Neuron (in vitro differentiated cells): ENCODE data around the gene E2F6.
"Not testable (repeated sequence)": the region's sequence is repeated elsewhere in the genome, so short reads cannot be mapped to it uniquely, and the experiment has no call there.

Source experiments
- H2AFZ ChIP-seq: one replicate; pipeline ENCODE4 v1.6.1; 2013; ENCODE audit warnings: low read depth, mild to moderate bottlenecking, inconsistent platforms, low read length, moderate library complexity
- H3K27me3 ChIP-seq: one replicate; pipeline ENCODE4 v1.6.1; 2013; ENCODE audit warnings: low read length; ENCODE audit not compliant: insufficient read depth
- H3K36me3 ChIP-seq: one replicate; pipeline ENCODE4 v1.6.1; 2013; ENCODE audit warnings: low read length; ENCODE audit not compliant: insufficient read depth
- H3K4me1 ChIP-seq: one replicate; pipeline ENCODE4 v1.6.1; 2013; ENCODE audit warnings: low read length; ENCODE audit not compliant: insufficient read depth
- H3K4me3 ChIP-seq: 2 replicates; pipeline ENCODE4 v1.5.1; 2013; ENCODE audit warnings: mild to moderate bottlenecking, low read length, moderate library complexity
- H3K9me3 ChIP-seq: one replicate; pipeline ENCODE4 v1.6.1; 2013; ENCODE audit warnings: low read length

Gene E2F6

GRCh38 chr2:11411768-11412448 is 54.1 kb downstream of the E2F6 start:
- Histone ChIP-seq H3K27me3 (no peaks in the 10 kb centered on the region), H3K36me3 (no peaks in the 10 kb centered on the region), H2AFZ (no peak overlapping the region), H3K4me1 (peaks cover 15% of the 10 kb centered on the region), H3K9me3 (peaks cover 1% of the 10 kb centered on the region), H3K4me3 (no peak overlapping the region)

- peaks cover 15% of the 10 kb centered on the region for H3K4me1 ChIP-seq
- H3K9me3 ChIP-seq, result no peaks in the 10 kb centered on the region
- no peaks in the 10 kb centered on the region for H3K36me3 ChIP-seq
- no peak overlapping the region for H3K4me3 ChIP-seq
- no peak overlapping the region for H2AFZ ChIP-seq
- no peaks in the 10 kb centered on the region for H3K27me3 ChIP-seq
Observed at GRCh38 chr2:11411244-11411643, 54.7 kb downstream of the E2F6 start.

GRCh38 chr2:11410101-11410500 is 55.9 kb downstream of the E2F6 start:
- H3K4me1 ChIP-seq, result peaks cover 15% of the 10 kb centered on the region
- H3K9me3 ChIP-seq, result no peaks in the 10 kb centered on the region
- no peak overlapping the region for H2AFZ ChIP-seq
- no peak overlapping the region for H3K4me3 ChIP-seq
- no peaks in the 10 kb centered on the region for H3K27me3 ChIP-seq
- no peaks in the 10 kb centered on the region for H3K36me3 ChIP-seq

DNA sequence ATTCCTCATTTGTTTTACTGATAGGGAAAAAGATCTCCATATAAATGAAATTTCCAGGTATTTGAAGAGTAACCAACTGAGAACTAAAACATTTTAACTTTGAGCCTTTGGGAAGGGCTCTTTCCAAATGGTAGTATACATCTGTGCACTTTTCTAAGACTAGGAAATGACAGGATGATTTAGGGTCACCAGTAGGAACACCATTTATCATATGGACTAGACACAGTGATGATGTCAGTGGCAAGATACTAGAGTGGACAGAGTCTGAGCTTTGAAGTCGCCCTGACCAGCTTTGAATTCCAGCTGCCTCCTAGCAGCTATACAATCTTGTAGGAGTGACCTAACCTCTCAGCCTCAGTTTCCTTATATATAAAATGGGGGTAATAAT is 56.4 kb downstream of the E2F6 start:
- H3K27me3 ChIP-seq, result no peaks in the 10 kb centered on the region
- no peaks in the 10 kb centered on the region for H3K9me3 ChIP-seq
- H3K36me3 ChIP-seq, result no peaks in the 10 kb centered on the region
- peaks cover 11% of the 10 kb centered on the region for H3K4me1 ChIP-seq
- no peak overlapping the region for H2AFZ ChIP-seq
- H3K4me3 ChIP-seq, result no peak overlapping the region

- H3K27me3 ChIP-seq, result no peaks in the 10 kb centered on the region
- H3K4me1 ChIP-seq, result peaks cover 8% of the 10 kb centered on the region
- H3K4me3 ChIP-seq, result no peak overlapping the region
- no peaks in the 10 kb centered on the region for H3K36me3 ChIP-seq
- no peaks in the 10 kb centered on the region for H3K9me3 ChIP-seq
- no peak overlapping the region for H2AFZ ChIP-seq
Observed at GRCh38 chr2:11408959-11409571, 56.9 kb downstream of the E2F6 start.

- Histone ChIP-seq H2AFZ (no peak overlapping the region), H3K4me3 (no peak overlapping the region), H3K27me3 (no peaks in the 10 kb centered on the region), H3K9me3 (no peaks in the 10 kb centered on the region), H3K36me3 (no peaks in the 10 kb centered on the region), H3K4me1 (peaks cover 8% of the 10 kb centered on the region)
Observed at GRCh38 chr2:11407413-11407812, 58.5 kb downstream of the E2F6 start.

GRCh38 chr2:11406958-11407381 is 59.0 kb downstream of the E2F6 start:
- Histone ChIP-seq H3K4me3 (no peak overlapping the region), H3K36me3 (no peaks in the 10 kb centered on the region), H2AFZ (no peak overlapping the region), H3K9me3 (no peaks in the 10 kb centered on the region), H3K4me1 (peaks cover 8% of the 10 kb centered on the region), H3K27me3 (no peaks in the 10 kb centered on the region)

GRCh38 chr2:11406267-11406957 is 59.5 kb downstream of the E2F6 start:
- H3K4me1 ChIP-seq, result peaks cover 6% of the 10 kb centered on the region
- no peak overlapping the region for H2AFZ ChIP-seq
- H3K9me3 ChIP-seq, result no peaks in the 10 kb centered on the region
- no peaks in the 10 kb centered on the region for H3K27me3 ChIP-seq
- H3K4me3 ChIP-seq, result no peak overlapping the region
- H3K36me3 ChIP-seq, result no peaks in the 10 kb centered on the region

- Histone ChIP-seq H3K36me3 (no peaks in the 10 kb centered on the region), H3K9me3 (no peaks in the 10 kb centered on the region), H3K4me3 (no peak overlapping the region), H3K4me1 (no peaks in the 10 kb centered on the region), H3K27me3 (no peaks in the 10 kb centered on the region), H2AFZ (no peak overlapping the region)
Observed at GRCh38 chr2:11405599-11406266, 60.2 kb downstream of the E2F6 start.

- H3K4me1 ChIP-seq, H2AFZ ChIP-seq, H3K4me3 ChIP-seq, H3K9me3 ChIP-seq, H3K27me3 ChIP-seq, H3K36me3 ChIP-seq: not testable (repeated sequence)
Observed at GRCh38 chr2:11405074-11405406, 60.9 kb downstream of the E2F6 start.

DNA sequence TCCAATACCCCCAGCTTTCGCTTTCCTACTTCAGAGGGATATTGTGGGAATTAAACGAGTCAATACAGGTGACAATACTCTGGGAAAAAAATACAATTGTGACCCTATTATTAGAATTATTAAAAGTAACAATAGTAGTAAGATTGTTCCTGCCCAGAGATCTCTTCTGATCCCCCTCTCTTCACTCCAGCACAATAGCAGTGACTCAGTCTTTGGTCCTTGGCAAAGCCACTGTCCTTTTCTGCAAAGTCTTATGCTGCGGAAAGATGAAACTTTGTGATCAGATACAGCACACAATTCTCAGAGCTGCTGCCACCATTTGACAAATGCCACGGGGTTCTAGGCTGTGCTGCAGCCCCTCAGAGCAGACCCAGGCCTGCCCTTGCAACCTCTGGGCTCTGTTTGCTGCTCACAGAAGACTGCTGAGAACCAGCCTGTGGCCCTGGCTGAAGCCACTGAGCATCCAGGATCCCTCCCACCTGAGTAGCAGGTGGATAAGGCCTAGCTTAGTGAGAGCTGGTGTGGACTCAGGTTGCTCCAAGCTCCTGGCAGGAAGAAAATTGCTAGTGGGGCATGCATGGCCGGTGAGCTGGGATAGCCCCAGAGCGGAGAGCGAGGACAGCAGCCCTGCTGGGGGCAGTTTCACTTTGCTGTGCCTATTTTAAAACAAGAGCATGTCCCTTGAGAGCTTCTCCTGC is 61.4 kb downstream of the E2F6 start:
- H3K36me3 ChIP-seq, result no peaks in the 10 kb centered on the region
- H3K4me3 ChIP-seq, result no peak overlapping the region
- no peaks in the 10 kb centered on the region for H3K9me3 ChIP-seq
- no peaks in the 10 kb centered on the region for H3K4me1 ChIP-seq
- H3K27me3 ChIP-seq, result no peaks in the 10 kb centered on the region
- H2AFZ ChIP-seq, result no peak overlapping the region

DNA sequence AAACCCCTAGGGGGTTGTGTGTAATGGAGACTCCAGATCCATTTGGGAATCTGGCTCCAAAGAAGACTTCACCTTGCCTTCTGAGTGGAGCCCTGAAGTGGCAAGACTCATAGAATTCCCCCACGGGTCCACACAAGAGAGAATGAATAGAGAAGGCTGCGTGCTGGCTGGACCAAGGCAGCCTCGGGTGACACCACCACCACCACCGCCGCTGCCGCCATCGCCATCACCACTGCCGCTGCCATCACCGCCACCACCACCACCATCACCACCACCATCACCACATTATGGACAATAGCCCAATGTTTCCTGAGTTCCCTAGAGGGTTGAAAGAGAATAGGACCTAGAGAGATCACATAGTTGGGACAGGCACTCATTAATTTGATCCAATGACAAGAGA is 63.5 kb downstream of the E2F6 start:
- Histone ChIP-seq H3K4me1 (no peaks in the 10 kb centered on the region), H3K9me3 (no peaks in the 10 kb centered on the region), H3K4me3 (no peak overlapping the region), H3K36me3 (no peaks in the 10 kb centered on the region), H3K27me3 (no peaks in the 10 kb centered on the region), H2AFZ (no peak overlapping the region)

GRCh38 chr2:11399438-11399762 is 66.6 kb downstream of the E2F6 start:
- Histone ChIP-seq H3K4me3 (no peak overlapping the region), H2AFZ (no peak overlapping the region), H3K4me1 (no peaks in the 10 kb centered on the region), H3K9me3 (no peaks in the 10 kb centered on the region), H3K36me3 (no peaks in the 10 kb centered on the region), H3K27me3 (no peaks in the 10 kb centered on the region)
